H9 (cell line): ENCODE measurements around the gene POU2F3. TPM values are rescaled to one million over a fixed set of nuclear protein-coding genes. Genes with fewer than 3 reads are reported as not detected.

Experiments used
- DNase-seq: peaks from one replicate; pipeline ENCODE4 v3.0.0-alpha.2; 2017
- H2AFZ ChIP-seq: one replicate; pipeline ENCODE4 v1.6.1; 2013; ENCODE audit warnings: mild to moderate bottlenecking, low read length, control low read depth, moderate library complexity
- H2AK5ac ChIP-seq: 2 replicates; pipeline ENCODE4 v1.6.1; 2013; ENCODE audit warnings: low read length, control low read depth, mixed read lengths; ENCODE audit not compliant: insufficient read length
- H2BK120ac ChIP-seq: one replicate; pipeline ENCODE4 v1.6.1; 2013; ENCODE audit warnings: low read depth, mild to moderate bottlenecking, low read length, control low read depth, inconsistent platforms; ENCODE audit not compliant: poor library complexity, severe bottlenecking
- H2BK12ac ChIP-seq: 2 replicates; pipeline ENCODE4 v1.6.1; 2013; ENCODE audit warnings: low read length, control low read depth, mixed read lengths, low read depth; ENCODE audit not compliant: insufficient read length
- H2BK15ac ChIP-seq: 2 replicates; pipeline ENCODE4 v1.6.1; 2013; ENCODE audit warnings: low read depth, low read length, control low read depth
- H2BK20ac ChIP-seq: one replicate; pipeline ENCODE4 v1.6.1; 2013; ENCODE audit warnings: low read depth, mild to moderate bottlenecking, low read length, control low read depth, inconsistent platforms; ENCODE audit not compliant: poor library complexity, severe bottlenecking
- H2BK5ac ChIP-seq: 2 replicates; pipeline ENCODE4 v1.6.1; 2013; ENCODE audit warnings: low read length, control low read depth, mixed read lengths; ENCODE audit not compliant: insufficient read length
- H3K14ac ChIP-seq: 2 replicates; pipeline ENCODE4 v1.6.1; 2013; ENCODE audit warnings: low read length, control low read depth; ENCODE audit not compliant: insufficient read depth
- H3K18ac ChIP-seq: 2 replicates; pipeline ENCODE4 v1.6.1; 2013; ENCODE audit warnings: low read depth, mild to moderate bottlenecking, mixed read lengths, low read length, control low read depth; ENCODE audit not compliant: insufficient read length
- H3K23ac ChIP-seq: 2 replicates; pipeline ENCODE4 v1.6.1; 2013; ENCODE audit warnings: low read length, control low read depth, mixed read lengths, low read depth; ENCODE audit not compliant: insufficient read length
- H3K23me2 ChIP-seq: 2 replicates; pipeline ENCODE4 v1.6.1; 2013; ENCODE audit warnings: low read depth, mild to moderate bottlenecking, mixed read lengths, low read length, control low read depth; ENCODE audit not compliant: insufficient read length, poor library complexity, severe bottlenecking
- H3K27ac ChIP-seq: 2 replicates; pipeline ENCODE4 v1.5.1; 2013; ENCODE audit warnings: low read length, control low read depth, mixed read lengths, low read depth; ENCODE audit not compliant: insufficient read length
- H3K27me3 ChIP-seq: 2 replicates; pipeline ENCODE4 v1.6.1; 2013; ENCODE audit warnings: low read length, control low read depth, inconsistent platforms; ENCODE audit not compliant: insufficient read depth
- H3K4ac ChIP-seq: 2 replicates; pipeline ENCODE4 v1.6.1; 2013; ENCODE audit warnings: low read depth, mild to moderate bottlenecking, control low read depth, inconsistent platforms, low read length, moderate library complexity
- H3K4me1 ChIP-seq: 2 replicates; pipeline ENCODE4 v1.6.1; 2013; ENCODE audit warnings: low read length, control low read depth, inconsistent platforms; ENCODE audit not compliant: insufficient read depth
- H3K4me2 ChIP-seq: 2 replicates; pipeline ENCODE4 v1.6.1; 2013; ENCODE audit warnings: low read length, control low read depth, mixed read lengths; ENCODE audit not compliant: insufficient read length, insufficient read depth
- H3K56ac ChIP-seq: 2 replicates; pipeline ENCODE4 v1.6.1; 2013; ENCODE audit warnings: low read depth, mild to moderate bottlenecking, mixed read lengths, low read length, control low read depth; ENCODE audit not compliant: insufficient read length
- H3K79me1 ChIP-seq: 2 replicates; pipeline ENCODE4 v1.6.1; 2013; ENCODE audit warnings: low read depth, mild to moderate bottlenecking, moderate library complexity, low read length, control low read depth, inconsistent platforms; ENCODE audit not compliant: insufficient read depth, poor library complexity, severe bottlenecking
- H3K79me2 ChIP-seq: 2 replicates; pipeline ENCODE4 v1.6.1; 2013; ENCODE audit warnings: low read length, control low read depth, inconsistent platforms; ENCODE audit not compliant: insufficient read depth
- H3K9ac ChIP-seq: 2 replicates; pipeline ENCODE4 v1.6.1; 2013; ENCODE audit warnings: low read length, control low read depth, mixed read lengths; ENCODE audit not compliant: insufficient read length; ENCODE audit errors: extremely low read depth
- H3K9me3 ChIP-seq: one replicate; pipeline ENCODE4 v1.6.1; 2013; ENCODE audit warnings: low read depth, low read length, inconsistent platforms; ENCODE audit not compliant: control insufficient read depth
- H3T11ph ChIP-seq: one replicate; pipeline ENCODE4 v1.6.1; 2013; ENCODE audit warnings: mild to moderate bottlenecking, low read length, control low read depth, inconsistent platforms
- H4K20me1 ChIP-seq: one replicate; pipeline ENCODE4 v1.6.1; 2013; ENCODE audit not compliant: control insufficient read depth, insufficient read length, insufficient read depth
- H4K5ac ChIP-seq: 2 replicates; pipeline ENCODE4 v1.6.1; 2013; ENCODE audit warnings: low read depth, mild to moderate bottlenecking, mixed read lengths, low read length, control low read depth; ENCODE audit not compliant: insufficient read length
- H4K8ac ChIP-seq: replicated peaks from 2 replicates; pipeline ENCODE4 v1.6.1; 2013; ENCODE audit warnings: low read length, control low read depth, mixed read lengths, low read depth; ENCODE audit not compliant: insufficient read length
- H4K91ac ChIP-seq: 2 replicates; pipeline ENCODE4 v1.6.1; 2013; ENCODE audit warnings: low read depth, mild to moderate bottlenecking, moderate library complexity, mixed read lengths, low read length, control low read depth; ENCODE audit not compliant: insufficient read length
- H3K27ac Mint-ChIP-seq, 3 experiments: 2 replicates in 2 of 3; 3 replicates in 1 of 3; pipeline ENCODE4 v1.8.0; 2020 to 2021; ENCODE audit warnings: mixed read lengths in 3 of 3, mild to moderate bottlenecking in 1 of 3, moderate library complexity in 1 of 3
- H3K27me3 Mint-ChIP-seq: 2 replicates; pipeline ENCODE4 v1.8.0; 2021; ENCODE audit warnings: low read depth, mild to moderate bottlenecking, moderate library complexity, mixed read lengths
- H3K36me3 Mint-ChIP-seq, 3 experiments: 2 replicates in 2 of 3; 3 replicates in 1 of 3; pipeline ENCODE4 v1.8.0; 2020 to 2021; ENCODE audit warnings: low read depth in 3 of 3, mixed read lengths in 3 of 3; ENCODE audit not compliant: insufficient read depth in 1 of 3
- H3K4me1 Mint-ChIP-seq, 2 experiments: 2 replicates each; pipeline ENCODE4 v1.8.0; 2020; ENCODE audit warnings: mixed read lengths in 2 of 2
- H3K4me3 Mint-ChIP-seq, 2 experiments: 2 replicates in 1 of 2; 3 replicates in 1 of 2; pipeline ENCODE4 v1.8.0; 2020 to 2021; ENCODE audit warnings: mild to moderate bottlenecking in 2 of 2, mixed read lengths in 2 of 2, moderate library complexity in 1 of 2
- H3K9me3 Mint-ChIP-seq, 2 experiments: 2 replicates in 1 of 2; 3 replicates in 1 of 2; pipeline ENCODE4 v1.8.0; 2020; ENCODE audit warnings: mild to moderate bottlenecking in 2 of 2, mixed read lengths in 2 of 2, moderate library complexity in 1 of 2
- WGBS: extraction: QIAGEN DNeasy Blood & Tissue Kit; methylation state at CpG from one replicate; pipeline ENCODE4 v1.1.7; 2013; ENCODE audit warnings: missing lambda C conversion rate, low lambda C conversion rate, mixed read lengths; ENCODE audit not compliant: insufficient read length; ENCODE audit errors: extremely low coverage; 5-methylcytosine and 5-hydroxymethylcytosine counted together
- total RNA-seq: library from RNA; stranded (reverse); gene quantifications from 2 replicates; pipeline ENCODE4 v1.2.1, GENCODE V29; 2021
- TF ChIP-seq, protein P1 (sequence below): fragments of 200-600 bp; sonication (generic); conservative IDR thresholded peaks from 3 replicates; pipeline ENCODE4 v1.8.0; 2021; ENCODE audit warnings: antibody characterized with exemption, mild to moderate bottlenecking

The POU2F3 gene
- total RNA-seq, 1 experiment from 2014 or later: 1.1 TPM

DNA sequence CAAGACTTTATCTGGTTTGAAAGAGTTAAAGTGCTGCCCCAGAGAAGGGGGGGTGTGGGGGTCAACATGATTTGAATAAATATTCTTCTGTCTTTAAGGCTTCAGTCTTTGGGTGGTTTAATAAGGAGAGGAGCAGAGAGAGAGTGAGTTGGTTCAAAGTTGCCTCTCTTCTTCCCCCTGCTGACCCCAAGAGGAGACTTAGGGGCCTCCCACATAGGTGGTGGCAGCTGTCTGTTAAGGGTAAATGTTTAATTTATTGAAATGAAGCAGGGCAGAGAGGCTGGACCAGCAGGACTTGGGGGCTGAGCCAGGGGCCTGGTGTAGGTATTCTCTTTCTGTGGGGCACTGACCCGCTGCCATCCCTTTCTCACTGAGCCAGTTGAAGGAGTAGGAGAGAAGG, 5.5 kb downstream of the POU2F3 start:
- Mint-ChIP-seq H3K9me3 (no peaks in the 10 kb centered on the region), H3K27ac (no peak overlapping the region), H3K36me3 (no peaks in the 10 kb centered on the region), H3K27me3 (peaks cover 75% of the 10 kb centered on the region), H3K4me3 (no peak overlapping the region), H3K4me1 (peaks cover 67 to 68% of the 10 kb centered on the region in 2 experiments)
- Histone ChIP-seq H3K79me2 (no peaks in the 10 kb centered on the region), H3K14ac (no peak overlapping the region), H3K4ac (no peak overlapping the region), H3K4me2 (no peak overlapping the region), H2BK12ac (no peak overlapping the region), H4K91ac (no peak overlapping the region), H3K23ac (no peak overlapping the region), H3K27me3 (no peaks in the 10 kb centered on the region; the same call in 1 of the 2 replicates), H3T11ph (no peak overlapping the region), H4K8ac (no peak overlapping the region), H2BK15ac (no peak overlapping the region), H3K4me1 (peaks cover 6% of the 10 kb centered on the region; the same call in 1 of the 2 replicates), H4K5ac (no peak overlapping the region), H3K79me1 (no peaks in the 10 kb centered on the region), H3K9me3 (no peaks in the 10 kb centered on the region), H2AK5ac (no peak overlapping the region), H4K20me1 (no peaks in the 10 kb centered on the region), H2BK120ac (no peak overlapping the region), H3K27ac (no peak overlapping the region), H2AFZ (no peak overlapping the region), H2BK5ac (no peak overlapping the region), H3K56ac (no peak overlapping the region), H3K23me2 (peaks cover 2% of the 10 kb centered on the region), H3K9ac (no peak overlapping the region), H3K18ac (no peak overlapping the region), H2BK20ac (no peak overlapping the region)
- WGBS: no CpG with 5 or more reads among the region's 1 CpG
- TF ChIP-seq, protein P1, sequence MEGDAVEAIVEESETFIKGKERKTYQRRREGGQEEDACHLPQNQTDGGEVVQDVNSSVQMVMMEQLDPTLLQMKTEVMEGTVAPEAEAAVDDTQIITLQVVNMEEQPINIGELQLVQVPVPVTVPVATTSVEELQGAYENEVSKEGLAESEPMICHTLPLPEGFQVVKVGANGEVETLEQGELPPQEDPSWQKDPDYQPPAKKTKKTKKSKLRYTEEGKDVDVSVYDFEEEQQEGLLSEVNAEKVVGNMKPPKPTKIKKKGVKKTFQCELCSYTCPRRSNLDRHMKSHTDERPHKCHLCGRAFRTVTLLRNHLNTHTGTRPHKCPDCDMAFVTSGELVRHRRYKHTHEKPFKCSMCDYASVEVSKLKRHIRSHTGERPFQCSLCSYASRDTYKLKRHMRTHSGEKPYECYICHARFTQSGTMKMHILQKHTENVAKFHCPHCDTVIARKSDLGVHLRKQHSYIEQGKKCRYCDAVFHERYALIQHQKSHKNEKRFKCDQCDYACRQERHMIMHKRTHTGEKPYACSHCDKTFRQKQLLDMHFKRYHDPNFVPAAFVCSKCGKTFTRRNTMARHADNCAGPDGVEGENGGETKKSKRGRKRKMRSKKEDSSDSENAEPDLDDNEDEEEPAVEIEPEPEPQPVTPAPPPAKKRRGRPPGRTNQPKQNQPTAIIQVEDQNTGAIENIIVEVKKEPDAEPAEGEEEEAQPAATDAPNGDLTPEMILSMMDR: peak; percentile 17; the same call in 1 of the 3 replicates
- no peak for DNase-seq
